Muscle layer of duodenum (tissue), 2 donors: ENCODE data around the gene NEIL3.

ENCODE experiments used
- H3K27ac ChIP-seq: one replicate; pipeline ENCODE4 v1.7.0; 2013; ENCODE audit warnings: mild to moderate bottlenecking, low read length
- H3K27me3 ChIP-seq: one replicate; pipeline ENCODE4 v1.7.0; 2013; ENCODE audit warnings: low read depth, mild to moderate bottlenecking, control low read depth, low read length
- H3K36me3 ChIP-seq, 2 donors: one replicate each; pipeline ENCODE4 v1.7.0; 2013; ENCODE audit warnings: low read length in 2 of 2, control low read depth in 1 of 2, mild to moderate bottlenecking in 1 of 2; ENCODE audit not compliant: insufficient read depth in 2 of 2, control insufficient read depth in 1 of 2
- H3K4me1 ChIP-seq, 2 donors: one replicate each; pipeline ENCODE4 v1.7.0; 2013; ENCODE audit warnings: low read length in 2 of 2, mild to moderate bottlenecking in 2 of 2, control low read depth in 1 of 2, moderate library complexity in 1 of 2; ENCODE audit not compliant: insufficient read depth in 2 of 2, control insufficient read depth in 1 of 2
- H3K4me3 ChIP-seq, 2 donors: one replicate each; pipeline ENCODE4 v1.7.0; 2013; ENCODE audit warnings: low read length in 2 of 2, low read depth in 1 of 2, mild to moderate bottlenecking in 1 of 2
- H3K9me3 ChIP-seq, 2 donors: one replicate each; pipeline ENCODE4 v1.7.0; 2013; ENCODE audit warnings: low read length in 2 of 2, control low read depth in 1 of 2, mild to moderate bottlenecking in 1 of 2; ENCODE audit not compliant: control insufficient read depth in 1 of 2
- donor health status: healthy.

The NEIL3 gene, protein sequence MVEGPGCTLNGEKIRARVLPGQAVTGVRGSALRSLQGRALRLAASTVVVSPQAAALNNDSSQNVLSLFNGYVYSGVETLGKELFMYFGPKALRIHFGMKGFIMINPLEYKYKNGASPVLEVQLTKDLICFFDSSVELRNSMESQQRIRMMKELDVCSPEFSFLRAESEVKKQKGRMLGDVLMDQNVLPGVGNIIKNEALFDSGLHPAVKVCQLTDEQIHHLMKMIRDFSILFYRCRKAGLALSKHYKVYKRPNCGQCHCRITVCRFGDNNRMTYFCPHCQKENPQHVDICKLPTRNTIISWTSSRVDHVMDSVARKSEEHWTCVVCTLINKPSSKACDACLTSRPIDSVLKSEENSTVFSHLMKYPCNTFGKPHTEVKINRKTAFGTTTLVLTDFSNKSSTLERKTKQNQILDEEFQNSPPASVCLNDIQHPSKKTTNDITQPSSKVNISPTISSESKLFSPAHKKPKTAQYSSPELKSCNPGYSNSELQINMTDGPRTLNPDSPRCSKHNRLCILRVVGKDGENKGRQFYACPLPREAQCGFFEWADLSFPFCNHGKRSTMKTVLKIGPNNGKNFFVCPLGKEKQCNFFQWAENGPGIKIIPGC

DNA sequence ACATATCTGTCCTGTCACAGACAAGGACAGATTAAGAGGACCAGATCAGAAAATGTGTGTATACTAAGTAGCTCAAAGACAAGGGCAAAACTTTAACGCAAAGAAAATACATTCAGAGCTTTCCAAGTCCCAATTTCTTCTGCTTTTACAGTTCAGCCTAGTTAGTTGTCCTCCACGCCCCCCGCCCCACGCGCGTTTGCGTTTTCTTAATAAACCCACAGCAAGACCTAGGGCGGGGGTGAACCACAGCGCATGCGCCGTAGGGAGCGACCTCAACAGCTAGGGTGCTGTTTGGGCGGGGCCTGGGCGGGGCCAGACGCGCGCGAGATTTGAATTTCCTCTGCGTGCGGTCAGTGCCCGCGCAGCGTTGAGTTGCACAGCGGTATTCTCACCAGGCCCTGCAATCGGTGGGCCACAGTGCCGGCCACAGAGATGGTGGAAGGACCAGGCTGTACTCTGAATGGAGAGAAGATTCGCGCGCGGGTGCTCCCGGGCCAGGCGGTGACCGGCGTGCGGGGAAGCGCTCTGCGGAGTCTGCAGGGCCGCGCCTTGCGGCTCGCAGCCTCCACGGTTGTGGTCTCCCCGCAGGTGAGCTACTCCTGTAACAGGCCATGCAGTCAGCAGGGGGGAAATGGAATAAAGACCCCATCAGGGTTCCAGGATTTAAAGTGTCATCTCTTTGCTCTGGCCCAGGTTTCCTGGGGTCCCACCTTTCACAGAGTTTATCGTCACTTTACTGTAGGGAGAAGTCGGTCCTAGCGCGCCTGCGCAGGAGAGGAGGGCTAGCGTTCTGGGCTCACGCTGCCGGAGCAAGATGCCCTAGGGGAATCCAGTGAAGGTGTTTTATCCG lies at the start of gene NEIL3:
NEIL3 (plus strand) TSS at position 353 of the 850 bp plus-strand sequence; CDS start at position 433, 80 bp downstream.
- H3K27ac ChIP-seq = peak within 1 kb of the TSS; percentile 18
- H3K36me3 ChIP-seq = no peaks in the 10 kb centered on the region
- peaks cover 4 to 11% of the 10 kb centered on the region in 2 donors for H3K4me1 ChIP-seq
- H3K9me3 ChIP-seq = no peaks in the 10 kb centered on the region
- peak within 1 kb of the TSS; percentile 80 to 95 for H3K4me3 ChIP-seq
- no peaks in the 10 kb centered on the region for H3K27me3 ChIP-seq

DNA sequence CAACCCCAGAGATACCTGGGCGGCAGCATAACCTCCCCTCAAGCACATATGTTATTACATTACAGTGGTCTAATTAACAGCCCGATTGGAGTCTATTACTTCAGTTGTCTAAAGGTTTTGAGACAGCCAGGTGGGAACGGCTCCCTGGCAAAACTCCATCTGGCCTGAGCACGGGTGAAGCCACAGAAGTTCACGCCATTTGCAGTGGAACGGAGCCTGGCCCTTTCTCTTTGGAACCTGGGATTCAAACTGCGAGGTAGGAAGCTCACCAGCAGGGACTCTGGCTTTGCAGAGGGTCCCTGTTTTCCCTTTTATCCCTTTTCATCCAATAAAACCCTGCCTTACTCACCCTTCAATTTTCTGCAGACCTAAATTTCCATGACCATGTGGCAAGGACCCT lies 45.9 kb upstream of the NEIL3 start:
- no peak overlapping the region for H3K27ac ChIP-seq
- no peaks in the 10 kb centered on the region for H3K27me3 ChIP-seq
- H3K4me1 ChIP-seq = no peaks in the 10 kb centered on the region
- no peaks in the 10 kb centered on the region for H3K36me3 ChIP-seq
- H3K9me3 ChIP-seq = no peaks in the 10 kb centered on the region
- no peak overlapping the region for H3K4me3 ChIP-seq

DNA sequence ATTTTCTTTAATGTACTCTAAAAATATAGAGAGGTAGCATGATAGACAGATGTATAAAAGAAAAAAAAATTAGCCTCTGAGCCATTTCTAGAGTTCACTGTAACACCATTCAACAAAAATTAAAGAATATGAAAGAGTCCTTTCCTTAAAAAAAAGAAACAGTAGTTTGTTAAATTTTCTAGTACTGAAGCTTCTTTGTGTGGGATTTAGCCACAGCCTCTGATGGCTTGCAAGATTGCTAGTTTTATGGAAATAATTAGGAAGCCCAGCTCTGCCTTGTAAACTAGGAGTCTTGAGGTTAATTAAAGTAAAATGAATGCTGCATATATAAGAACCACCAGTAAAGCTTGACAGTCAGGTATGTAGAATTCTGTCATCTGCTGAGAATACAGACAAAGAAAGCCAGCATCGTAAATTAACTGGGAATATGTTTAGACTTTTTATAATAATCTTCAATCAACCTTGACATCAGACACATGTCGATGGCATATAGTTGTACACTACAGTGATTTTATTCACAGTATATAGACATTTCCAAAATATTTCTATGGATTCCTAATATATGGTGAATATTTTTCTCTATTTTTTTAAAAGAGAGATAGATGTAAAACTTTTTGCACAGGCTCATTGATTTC lies 44.8 kb upstream of the NEIL3 start:
- Histone ChIP-seq H3K4me3 (no peak overlapping the region), H3K27me3 (no peaks in the 10 kb centered on the region), H3K4me1 (no peaks in the 10 kb centered on the region), H3K9me3 (no peaks in the 10 kb centered on the region), H3K36me3 (no peaks in the 10 kb centered on the region), H3K27ac (no peak overlapping the region)

DNA sequence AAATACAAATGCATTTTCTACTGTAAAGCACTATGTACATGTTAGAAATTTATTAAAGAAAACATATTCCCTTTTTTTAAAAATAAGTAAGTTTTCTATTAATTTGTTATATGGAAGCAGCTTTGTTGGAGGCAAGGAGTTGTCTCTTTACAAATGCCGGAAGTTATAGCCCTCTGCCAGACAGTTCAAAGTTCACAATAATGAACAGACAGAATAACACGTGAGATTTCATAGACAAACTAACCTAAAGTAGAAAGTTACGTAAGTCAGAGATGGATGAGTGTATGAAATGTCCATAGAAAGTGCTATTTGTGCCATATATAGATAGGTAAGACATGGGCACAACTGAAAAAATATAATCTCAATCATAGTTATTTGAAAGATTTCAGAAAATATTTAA lies 43.9 kb upstream of the NEIL3 start:
- Histone ChIP-seq H3K9me3 (no peaks in the 10 kb centered on the region), H3K27me3 (no peaks in the 10 kb centered on the region), H3K27ac (no peak overlapping the region), H3K36me3 (no peaks in the 10 kb centered on the region), H3K4me3 (no peak overlapping the region), H3K4me1 (no peaks in the 10 kb centered on the region)

GRCh38 chr4:177266506-177266905 lies 43.2 kb upstream of the NEIL3 start:
- Histone ChIP-seq H3K4me3 (no peak overlapping the region), H3K27me3 (no peaks in the 10 kb centered on the region), H3K4me1 (no peaks in the 10 kb centered on the region), H3K27ac (no peak overlapping the region), H3K36me3 (no peaks in the 10 kb centered on the region), H3K9me3 (no peaks in the 10 kb centered on the region)

GRCh38 chr4:177267911-177268310 lies 41.8 kb upstream of the NEIL3 start:
- Histone ChIP-seq H3K9me3 (no peaks in the 10 kb centered on the region), H3K4me1 (no peaks in the 10 kb centered on the region), H3K36me3 (no peaks in the 10 kb centered on the region), H3K27me3 (no peaks in the 10 kb centered on the region), H3K4me3 (no peak overlapping the region), H3K27ac (no peak overlapping the region)

DNA sequence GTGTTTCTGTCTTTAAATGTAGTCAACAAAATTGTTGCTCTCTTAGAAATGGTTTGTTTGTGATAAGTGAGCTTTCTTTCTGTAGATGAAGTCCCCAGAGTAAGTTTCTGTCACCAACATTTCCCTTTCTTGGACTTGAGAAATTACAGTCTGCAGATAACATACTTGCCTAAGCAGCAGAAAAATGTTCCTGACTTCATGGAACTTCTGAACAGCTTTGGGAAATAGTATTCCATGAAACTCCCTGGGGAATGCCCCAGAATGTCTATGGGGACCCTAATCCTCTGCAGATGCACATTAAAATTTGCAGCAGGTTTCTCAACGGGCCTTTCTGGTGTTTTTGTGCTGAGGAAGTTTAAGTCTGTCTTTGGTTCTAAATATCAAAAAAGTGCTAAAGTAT lies 38.6 kb upstream of the NEIL3 start:
- H3K4me3 ChIP-seq = no peak overlapping the region
- H3K27me3 ChIP-seq = no peaks in the 10 kb centered on the region
- no peaks in the 10 kb centered on the region for H3K9me3 ChIP-seq
- H3K4me1 ChIP-seq = no peaks in the 10 kb centered on the region
- no peaks in the 10 kb centered on the region for H3K36me3 ChIP-seq
- H3K27ac ChIP-seq = no peak overlapping the region

GRCh38 chr4:177271915-177272766 lies 37.5 kb upstream of the NEIL3 start:
- no peak overlapping the region for H3K27ac ChIP-seq
- H3K4me1 ChIP-seq = no peaks in the 10 kb centered on the region
- no peaks in the 10 kb centered on the region for H3K9me3 ChIP-seq

GRCh38 chr4:177275999-177276398 lies 33.7 kb upstream of the NEIL3 start:
- Histone ChIP-seq H3K4me1 (no peaks in the 10 kb centered on the region), H3K27ac (no peak overlapping the region), H3K27me3 (no peaks in the 10 kb centered on the region), H3K9me3 (no peaks in the 10 kb centered on the region), H3K4me3 (no peak overlapping the region), H3K36me3 (no peaks in the 10 kb centered on the region)

More at GRCh38 chr4:177271915-177272766, 37.5 kb upstream of the NEIL3 start:
- Histone ChIP-seq H3K27me3 (no peaks in the 10 kb centered on the region), H3K4me3 (no peak overlapping the region), H3K36me3 (no peaks in the 10 kb centered on the region)

DNA sequence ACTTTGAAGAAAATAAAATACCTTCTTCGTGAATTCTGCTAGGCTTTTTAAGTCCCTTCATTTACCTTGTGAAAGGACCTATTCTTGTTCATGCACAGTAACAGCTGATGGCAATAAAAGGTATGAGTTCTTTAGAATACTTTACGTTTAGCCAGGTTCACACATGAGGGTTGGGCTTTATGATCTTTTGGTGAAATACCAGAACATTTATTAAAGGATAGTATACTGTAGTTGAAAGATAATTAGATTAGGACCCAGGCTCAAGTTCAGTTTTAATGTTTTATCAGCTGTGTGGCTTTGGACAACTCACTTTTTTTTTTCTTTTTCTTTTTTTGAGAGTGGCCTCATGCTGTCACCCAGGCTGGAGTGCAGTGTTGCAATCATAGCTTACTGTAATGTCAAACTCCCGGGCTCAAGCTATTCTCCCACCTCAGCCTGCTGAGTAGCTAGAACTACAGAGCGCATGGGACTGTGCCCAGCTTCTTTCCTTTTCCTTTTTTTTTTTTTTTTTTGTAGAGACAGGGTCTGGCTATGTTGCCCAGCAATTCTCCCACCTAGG lies 28.2 kb upstream of the NEIL3 start:
- H3K9me3 ChIP-seq = no peaks in the 10 kb centered on the region
- no peaks in the 10 kb centered on the region for H3K4me1 ChIP-seq
- no peaks in the 10 kb centered on the region for H3K27me3 ChIP-seq
- H3K27ac ChIP-seq = no peak overlapping the region
- H3K4me3 ChIP-seq = no peak overlapping the region
- no peaks in the 10 kb centered on the region for H3K36me3 ChIP-seq
